Glomerular endothelial cell (primary cell): ENCODE data around the gene COMMD2. TPM values are rescaled to one million over a fixed set of nuclear protein-coding genes. Genes with fewer than 3 reads are reported as not detected.

Source experiments
- DNase-seq: peaks from one replicate; pipeline ENCODE4 v3.0.0-alpha.2; 2011; ENCODE audit warnings: low read depth, low spot score; ENCODE audit errors: extremely low read depth
- total RNA-seq: library from RNA; depleted of rRNA; stranded (reverse); fragments of >200 nt; gene quantifications from 2 replicates; pipeline ENCODE4 v1.2.3, GENCODE V29; 2015

The COMMD2 gene
- total RNA-seq, 1 donor from 2014 or later: 34.6 TPM

DNA sequence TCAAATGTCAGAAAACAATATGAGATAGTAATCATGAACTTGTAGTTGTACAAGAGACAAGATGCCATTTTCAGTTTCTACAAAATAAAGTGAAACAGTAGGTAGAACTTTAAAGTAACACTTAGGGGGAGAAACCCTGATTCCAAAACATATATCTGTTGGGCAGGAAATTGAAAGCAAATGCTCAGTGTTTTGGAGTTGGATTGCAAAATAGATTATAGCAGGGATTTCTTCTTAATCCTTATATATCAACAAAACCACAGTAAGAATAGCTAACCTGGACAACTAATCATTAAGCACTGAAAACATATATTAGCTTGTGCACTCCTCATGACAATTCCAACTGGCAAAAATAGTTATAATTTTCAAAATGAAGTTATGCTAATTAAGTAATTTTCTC is 46.9 kb downstream of the COMMD2 start:
- DNase-seq: no peak

- DNase-seq: no peak
Measured at GRCh38 chr3:149703466-149703865, 48.8 kb downstream of the COMMD2 start.

GRCh38 chr3:149702691-149703441 is 49.4 kb downstream of the COMMD2 start:
- DNase-seq: no peak

DNA sequence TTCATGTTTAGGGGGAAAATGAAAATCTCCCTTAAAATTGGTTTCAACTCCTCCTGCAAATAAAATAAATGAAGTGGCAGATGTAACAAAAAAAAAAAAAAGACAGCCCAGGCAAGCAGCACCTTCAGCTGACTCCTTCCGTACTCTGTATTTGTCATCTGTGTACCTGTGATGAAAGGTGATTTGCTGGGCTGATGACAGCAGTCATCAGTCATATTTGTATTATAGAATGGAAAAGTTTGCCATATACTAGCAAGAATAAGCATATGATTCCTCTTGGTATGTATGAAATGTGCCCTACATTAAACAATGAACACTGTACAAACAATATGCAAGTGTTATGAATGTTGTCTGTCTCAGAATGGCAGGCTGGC is 50.3 kb downstream of the COMMD2 start:
- DNase-seq: no peak

GRCh38 chr3:149701206-149701976 is 50.9 kb downstream of the COMMD2 start:
- no peak for DNase-seq

Other genes starting within 250 kb of the COMMD2 start
- gene WWTR1, start 94.5 kb downstream of the COMMD2 start, total RNA-seq: 120 and 183 TPM in 2 replicates
- not detected in 2 replicates for gene ANKUB1, start 40.1 kb upstream of the COMMD2 start, total RNA-seq
- 26.5 and 32.6 TPM in 2 replicates for gene RNF13, start 60.7 kb upstream of the COMMD2 start, total RNA-seq
- 76.2 and 94.9 TPM in 2 replicates for gene PFN2, start 218.4 kb upstream of the COMMD2 start, total RNA-seq